Measurements from ENCODE around the gene NEK10.

DNA sequence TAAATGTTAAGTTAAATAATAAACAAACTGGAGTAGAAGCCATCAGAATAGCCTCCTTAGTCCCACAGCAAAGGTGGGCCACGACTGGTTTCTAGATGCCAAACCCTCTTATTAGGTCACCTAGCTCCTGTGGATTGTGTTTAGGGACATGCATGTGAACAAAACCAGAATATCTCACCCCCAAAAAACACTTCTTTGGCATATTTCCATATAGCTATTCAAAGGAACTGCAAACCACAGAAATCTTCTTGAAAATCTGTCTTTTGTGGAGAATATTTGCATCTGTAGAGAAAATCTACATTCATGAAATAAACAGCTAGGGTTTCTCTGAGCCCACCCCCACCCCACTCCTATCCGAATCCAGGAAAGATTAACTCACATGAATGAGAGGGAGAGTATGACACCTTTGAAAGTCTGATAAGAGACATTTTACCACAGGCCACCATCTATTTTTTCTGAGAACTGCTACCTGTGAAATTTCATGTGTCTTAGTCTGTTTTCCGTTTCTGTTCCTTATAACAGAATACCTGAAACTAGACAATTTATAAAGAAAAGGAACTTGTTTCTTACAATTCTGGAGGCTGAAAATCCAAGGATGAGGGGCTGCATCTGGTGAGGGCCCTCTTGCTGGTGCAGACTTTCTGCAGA, 159.4 kb downstream of the NEK10 start:
- TF ChIP-seq, protein P1, sequence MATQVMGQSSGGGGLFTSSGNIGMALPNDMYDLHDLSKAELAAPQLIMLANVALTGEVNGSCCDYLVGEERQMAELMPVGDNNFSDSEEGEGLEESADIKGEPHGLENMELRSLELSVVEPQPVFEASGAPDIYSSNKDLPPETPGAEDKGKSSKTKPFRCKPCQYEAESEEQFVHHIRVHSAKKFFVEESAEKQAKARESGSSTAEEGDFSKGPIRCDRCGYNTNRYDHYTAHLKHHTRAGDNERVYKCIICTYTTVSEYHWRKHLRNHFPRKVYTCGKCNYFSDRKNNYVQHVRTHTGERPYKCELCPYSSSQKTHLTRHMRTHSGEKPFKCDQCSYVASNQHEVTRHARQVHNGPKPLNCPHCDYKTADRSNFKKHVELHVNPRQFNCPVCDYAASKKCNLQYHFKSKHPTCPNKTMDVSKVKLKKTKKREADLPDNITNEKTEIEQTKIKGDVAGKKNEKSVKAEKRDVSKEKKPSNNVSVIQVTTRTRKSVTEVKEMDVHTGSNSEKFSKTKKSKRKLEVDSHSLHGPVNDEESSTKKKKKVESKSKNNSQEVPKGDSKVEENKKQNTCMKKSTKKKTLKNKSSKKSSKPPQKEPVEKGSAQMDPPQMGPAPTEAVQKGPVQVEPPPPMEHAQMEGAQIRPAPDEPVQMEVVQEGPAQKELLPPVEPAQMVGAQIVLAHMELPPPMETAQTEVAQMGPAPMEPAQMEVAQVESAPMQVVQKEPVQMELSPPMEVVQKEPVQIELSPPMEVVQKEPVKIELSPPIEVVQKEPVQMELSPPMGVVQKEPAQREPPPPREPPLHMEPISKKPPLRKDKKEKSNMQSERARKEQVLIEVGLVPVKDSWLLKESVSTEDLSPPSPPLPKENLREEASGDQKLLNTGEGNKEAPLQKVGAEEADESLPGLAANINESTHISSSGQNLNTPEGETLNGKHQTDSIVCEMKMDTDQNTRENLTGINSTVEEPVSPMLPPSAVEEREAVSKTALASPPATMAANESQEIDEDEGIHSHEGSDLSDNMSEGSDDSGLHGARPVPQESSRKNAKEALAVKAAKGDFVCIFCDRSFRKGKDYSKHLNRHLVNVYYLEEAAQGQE (IDR thresholded peaks at IDR 0.05) = no peak
- TF ChIP-seq, protein P2, sequence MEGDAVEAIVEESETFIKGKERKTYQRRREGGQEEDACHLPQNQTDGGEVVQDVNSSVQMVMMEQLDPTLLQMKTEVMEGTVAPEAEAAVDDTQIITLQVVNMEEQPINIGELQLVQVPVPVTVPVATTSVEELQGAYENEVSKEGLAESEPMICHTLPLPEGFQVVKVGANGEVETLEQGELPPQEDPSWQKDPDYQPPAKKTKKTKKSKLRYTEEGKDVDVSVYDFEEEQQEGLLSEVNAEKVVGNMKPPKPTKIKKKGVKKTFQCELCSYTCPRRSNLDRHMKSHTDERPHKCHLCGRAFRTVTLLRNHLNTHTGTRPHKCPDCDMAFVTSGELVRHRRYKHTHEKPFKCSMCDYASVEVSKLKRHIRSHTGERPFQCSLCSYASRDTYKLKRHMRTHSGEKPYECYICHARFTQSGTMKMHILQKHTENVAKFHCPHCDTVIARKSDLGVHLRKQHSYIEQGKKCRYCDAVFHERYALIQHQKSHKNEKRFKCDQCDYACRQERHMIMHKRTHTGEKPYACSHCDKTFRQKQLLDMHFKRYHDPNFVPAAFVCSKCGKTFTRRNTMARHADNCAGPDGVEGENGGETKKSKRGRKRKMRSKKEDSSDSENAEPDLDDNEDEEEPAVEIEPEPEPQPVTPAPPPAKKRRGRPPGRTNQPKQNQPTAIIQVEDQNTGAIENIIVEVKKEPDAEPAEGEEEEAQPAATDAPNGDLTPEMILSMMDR (IDR thresholded peaks at IDR 0.05) = no peak
- TF ChIP-seq, protein P3, sequence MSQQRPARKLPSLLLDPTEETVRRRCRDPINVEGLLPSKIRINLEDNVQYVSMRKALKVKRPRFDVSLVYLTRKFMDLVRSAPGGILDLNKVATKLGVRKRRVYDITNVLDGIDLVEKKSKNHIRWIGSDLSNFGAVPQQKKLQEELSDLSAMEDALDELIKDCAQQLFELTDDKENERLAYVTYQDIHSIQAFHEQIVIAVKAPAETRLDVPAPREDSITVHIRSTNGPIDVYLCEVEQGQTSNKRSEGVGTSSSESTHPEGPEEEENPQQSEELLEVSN (IDR thresholded peaks at IDR 0.05; ENCODE audit: borderline replicate concordance, low read depth) = no peak
- TF ChIP-seq KDM5A (IDR thresholded peaks at IDR 0.05) (no peak), RNF2 (IDR thresholded peaks at IDR 0.05; ENCODE audit: borderline replicate concordance, low read depth) (no peak), CHD2 (IDR thresholded peaks at IDR 0.05; ENCODE audit: low read length, partially characterized antibody) (no peak), RAD21 (conservative IDR thresholded peaks at IDR 0.05 in 1 of 2, IDR thresholded peaks at IDR 0.05 in 1 of 2) (no peak), CEBPB (IDR thresholded peaks at IDR 0.05) (no peak), PHF8 (IDR thresholded peaks at IDR 0.05; ENCODE audit: borderline replicate concordance, low read depth) (no peak), MAFK (IDR thresholded peaks at IDR 0.05; ENCODE audit: partially characterized antibody) (no peak), JUNB (IDR thresholded peaks at IDR 0.05) (no peak)
- TF ChIP-seq, protein P4, sequence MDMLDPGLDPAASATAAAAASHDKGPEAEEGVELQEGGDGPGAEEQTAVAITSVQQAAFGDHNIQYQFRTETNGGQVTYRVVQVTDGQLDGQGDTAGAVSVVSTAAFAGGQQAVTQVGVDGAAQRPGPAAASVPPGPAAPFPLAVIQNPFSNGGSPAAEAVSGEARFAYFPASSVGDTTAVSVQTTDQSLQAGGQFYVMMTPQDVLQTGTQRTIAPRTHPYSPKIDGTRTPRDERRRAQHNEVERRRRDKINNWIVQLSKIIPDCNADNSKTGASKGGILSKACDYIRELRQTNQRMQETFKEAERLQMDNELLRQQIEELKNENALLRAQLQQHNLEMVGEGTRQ (IDR thresholded peaks at IDR 0.05) = no peak

Measured in A549 (cell line).